B cell (primary cell): ENCODE results near the gene SLC25A13.

Source experiments
- CTCF ChIP-seq: fragments of 200-600 bp; IDR thresholded peaks from one replicate; pipeline ENCODE4 v1.8.0; 2022; ENCODE audit warnings: antibody characterized with exemption, mild to moderate bottlenecking
- EZH2 ChIP-seq: IDR thresholded peaks from 2 replicates; pipeline ENCODE4 v1.6.1; 2012; ENCODE audit warnings: borderline replicate concordance, low read depth, mild to moderate bottlenecking, moderate library complexity, low read length; ENCODE audit not compliant: insufficient read depth, poor library complexity, severe bottlenecking

DNA sequence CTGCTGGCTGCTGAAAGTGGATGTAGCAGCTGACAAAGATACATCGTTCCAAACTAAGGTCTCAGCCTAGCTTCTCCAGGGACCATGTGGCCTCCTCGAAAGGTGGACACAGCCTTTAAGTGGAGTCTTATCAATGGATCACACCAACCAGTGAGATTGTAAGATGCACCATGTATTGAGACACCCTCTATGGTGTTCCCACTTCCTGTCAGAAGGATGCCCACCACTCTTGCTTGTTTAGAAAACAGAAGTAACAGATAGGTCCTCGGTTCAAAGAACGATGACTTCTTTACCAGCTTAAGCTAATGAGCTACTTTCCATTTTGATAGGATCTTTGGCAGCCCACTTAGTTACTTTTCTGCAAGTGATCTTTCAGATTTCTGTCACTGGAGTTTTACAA is 34.3 kb downstream of the SLC25A13 start:
- TF ChIP-seq EZH2 (no peak), CTCF (no peak)
